Adrenal gland (tissue), 12 donors: ENCODE measurements around the gene VWF. TPM values are rescaled to one million over a fixed set of nuclear protein-coding genes. Genes with fewer than 3 reads are reported as not detected.

Experiments used
- DNase-seq, 7 donors: peaks; one replicate each; pipeline ENCODE4 v3.0.0-alpha.2; 2019 to 2020
- H3K27ac ChIP-seq, 5 donors: fragments of 200-600 bp; sonication (generic) in 4 of 5; 1 replicate in 3 of 5; 2 replicates in 2 of 5; pipeline versions ENCODE4 v1.5.1 to v1.8.0; 2016 to 2020; ENCODE audit warnings: mild to moderate bottlenecking in 1 of 5
- H3K27me3 ChIP-seq: fragments of 200-600 bp; 2 replicates; pipeline ENCODE4 v1.8.0; 2021
- H3K36me3 ChIP-seq, 2 donors: fragments of 200-600 bp; replicated peaks in 1 of 2; 1 replicate in 1 of 2; 2 replicates in 1 of 2; pipeline versions ENCODE4 v1.5.1 to v1.8.0; 2018 to 2022
- H3K4me1 ChIP-seq, 2 donors: fragments of 200-600 bp; replicated peaks in 1 of 2; 1 replicate in 1 of 2; 2 replicates in 1 of 2; pipeline versions ENCODE4 v1.5.1 to v1.8.0; 2018 to 2021
- H3K4me3 ChIP-seq, 4 donors: fragments of 200-600 bp; sonication (generic) in 3 of 4; one replicate each; pipeline ENCODE4 v1.5.1; 2016 to 2018
- H3K9me3 ChIP-seq, 3 donors: fragments of 200-600 bp; sonication (generic) in 1 of 3; replicated peaks in 1 of 3; 1 replicate in 2 of 3; 2 replicates in 1 of 3; pipeline versions ENCODE4 v1.5.1 to v1.8.0; 2016 to 2021
- CTCF ChIP-seq, 6 experiments: fragments of 450-650 bp in 4 of 6; fragments of 200-600 bp in 2 of 6; sonication (generic) in 1 of 6; IDR thresholded peaks; 1 replicate in 5 of 6; 2 replicates in 1 of 6; pipeline versions ENCODE4 v1.5.1 to v1.8.0; 2016 to 2021; ENCODE audit warnings: antibody characterized with exemption in 6 of 6, mild to moderate bottlenecking in 2 of 6, moderate library complexity in 1 of 6
- POLR2A ChIP-seq, 2 donors: fragments of 450-650 bp; IDR thresholded peaks; one replicate each; pipeline ENCODE4 v1.6.1; 2017; ENCODE audit warnings: antibody characterized with exemption in 2 of 2, mild to moderate bottlenecking in 2 of 2, moderate library complexity in 1 of 2
- WGBS, 4 donors: extraction: QIAGEN DNeasy Blood & Tissue Kit in 2 of 4; methylation state at CpG; one replicate each; pipeline versions ENCODE4 v1.1.5 to v1.1.7; 2013 to 2017; 5-methylcytosine and 5-hydroxymethylcytosine counted together
- intact Hi-C, 2 donors: fragments of 100-400 bp; cut with DNase I; formaldehyde crosslinking; loops; one replicate each; pipeline versions ENCODE4 v1.14.1 to v1.15.0; 2022 to 2023
- polyA plus RNA-seq, 3 donors: library from polyadenylated mRNA; stranded (reverse); fragments of 200-250 nt in 2 of 3; fragments of 350-450 nt in 1 of 3; fragmentation: Illumina TruSeq in 1 of 3; extraction: RNeasy Lipid Tissue Mini Kit (QIAGEN cat#74804) in 1 of 3; gene quantifications; one replicate each; pipeline ENCODE4 v1.2.3, GENCODE V29; 2013 to 2014
- total RNA-seq, 9 donors: library from RNA; depleted of rRNA in 4 of 9; stranded (reverse); fragments of >200 nt in 4 of 9; fragments of 120-200 nt in 1 of 9; fragmentation: NEBNext Ultra II Directional in 1 of 9; extraction: Animal tissue kit (Norgen Biotek cat#: 25700) in 1 of 9; gene quantifications; one replicate each; pipeline versions ENCODE4 v1.1.0 to v1.2.4, GENCODE V29; 2013 to 2023
- donor health status: healthy with polysubstance abuse.
- donor health status: Bipolar disorder and iron deficiency.
- donor health status: DM: yes; HTN: yes; CAD: no.
- donor health status: DM: no; HTN: no; CAD: no.
- donor health status: DM: no; HTN: no; CAD: no.
- donor health status: DM: yes; HTN: yes; CAD: no.

VWF gene
- total and polyA plus RNA-seq, 12 donors = 2.0 to 60.1 (median 36.2) TPM

- H3K9me3 ChIP-seq = no peaks in the 10 kb centered on the region
- 76 to 87% (median 85%) methylated on average over 3 to 4 of the region's 4 CpGs for WGBS, 4 donors
- no peaks in the 10 kb centered on the region for H3K4me1 ChIP-seq
- H3K27me3 ChIP-seq = no peaks in the 10 kb centered on the region
- H3K27ac ChIP-seq = no peak overlapping the region
- intact Hi-C loops = no loop called here
- TF ChIP-seq POLR2A (IDR thresholded peaks at IDR 0.05) (no peak), CTCF (IDR thresholded peaks at IDR 0.05) (no peak)
- H3K36me3 ChIP-seq = no peaks in the 10 kb centered on the region
- H3K4me3 ChIP-seq = no peak overlapping the region
- DNase-seq = no peak
Measured at GRCh38 chr12:5960783-5961182, 163.7 kb downstream of the VWF start.

GRCh38 chr12:5956987-5957386, 167.5 kb downstream of the VWF start:
- Histone ChIP-seq H3K4me1 (no peaks in the 10 kb centered on the region), H3K4me3 (no peak overlapping the region), H3K27me3 (peaks cover 6% of the 10 kb centered on the region), H3K27ac (no peak overlapping the region), H3K36me3 (no peaks in the 10 kb centered on the region), H3K9me3 (no peaks in the 10 kb centered on the region)
- no peak for TF ChIP-seq POLR2A (IDR thresholded peaks at IDR 0.05)
- TF ChIP-seq CTCF (IDR thresholded peaks at IDR 0.05) = no peak
- intact Hi-C loops = no loop called here
- DNase-seq = no peak
- 83 to 91% (median 88%) methylated on average over 5 of the region's 5 CpGs for WGBS, 4 donors

DNA sequence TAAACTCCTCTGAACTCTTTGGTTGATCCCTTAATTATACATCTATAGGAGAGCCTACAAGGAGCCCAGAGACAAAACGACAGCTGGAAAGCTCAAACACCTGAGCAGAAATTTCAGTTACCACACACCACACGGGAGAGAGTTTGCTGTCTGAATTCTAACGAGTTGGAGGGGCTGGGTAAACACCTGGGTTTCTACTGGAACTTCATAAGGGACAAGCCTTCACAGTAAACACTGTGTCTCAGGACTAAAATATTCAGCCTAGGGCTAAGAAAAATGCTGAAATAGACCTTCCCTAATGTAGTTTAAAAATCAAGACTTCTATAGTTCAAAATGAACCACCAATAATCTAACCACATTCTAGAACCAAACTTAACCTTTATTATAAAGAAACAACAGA, 169.8 kb downstream of the VWF start:
- no peak for DNase-seq
- H3K27ac ChIP-seq = no peak overlapping the region
- no peaks in the 10 kb centered on the region for H3K36me3 ChIP-seq
- WGBS, 4 donors = 16 to 44% (median 24%) methylated on average over 3 of the region's 3 CpGs
- H3K27me3 ChIP-seq = peaks cover 10% of the 10 kb centered on the region
- H3K9me3 ChIP-seq = no peaks in the 10 kb centered on the region
- no peak for TF ChIP-seq CTCF (IDR thresholded peaks at IDR 0.05)
- TF ChIP-seq POLR2A (IDR thresholded peaks at IDR 0.05) = no peak
- intact Hi-C loops = no loop called here
- no peaks in the 10 kb centered on the region for H3K4me1 ChIP-seq
- no peak overlapping the region for H3K4me3 ChIP-seq

DNA sequence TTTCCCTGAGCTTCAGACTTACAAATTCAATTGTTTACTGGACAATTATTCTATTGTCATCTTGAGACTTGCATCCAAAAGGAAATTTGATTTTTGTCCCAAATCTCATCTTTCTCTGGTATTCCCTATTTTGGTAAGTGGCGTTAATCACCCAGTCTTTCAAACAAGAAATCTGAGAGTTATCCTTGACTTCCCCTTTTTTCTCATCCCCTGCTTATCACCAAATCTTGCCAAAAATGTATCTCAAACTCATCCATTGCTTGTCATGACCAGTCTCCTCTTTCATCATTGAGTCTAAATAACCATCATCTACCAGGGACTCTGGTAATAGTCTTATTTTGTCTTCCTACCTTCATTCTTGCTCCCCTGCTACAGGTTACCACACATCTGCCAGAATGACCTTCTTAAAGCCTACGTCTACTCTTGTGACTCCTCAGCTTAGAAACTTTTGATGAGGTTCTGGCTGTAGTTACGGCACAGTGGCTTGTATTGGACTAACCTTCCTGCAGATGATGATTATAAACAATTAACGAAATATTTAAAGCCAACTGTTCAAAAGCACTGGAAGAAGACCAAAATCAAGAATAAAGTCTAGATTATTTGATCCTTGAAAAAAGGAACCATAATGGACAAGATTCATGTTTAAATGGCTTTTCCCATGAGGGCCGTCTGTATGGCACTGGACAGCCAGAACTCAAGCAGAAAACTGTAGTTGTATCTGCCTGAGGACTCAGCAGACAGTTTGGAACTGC, 170.5 kb downstream of the VWF start:
- Histone ChIP-seq H3K27ac (no peak overlapping the region), H3K36me3 (no peaks in the 10 kb centered on the region), H3K9me3 (no peaks in the 10 kb centered on the region), H3K4me1 (no peaks in the 10 kb centered on the region), H3K4me3 (no peak overlapping the region), H3K27me3 (peaks cover 15% of the 10 kb centered on the region)
- TF ChIP-seq CTCF (IDR thresholded peaks at IDR 0.05) = no peak
- TF ChIP-seq POLR2A (IDR thresholded peaks at IDR 0.05) = no peak
- intact Hi-C loops = no loop called here
- no peak for DNase-seq
- 64 to 74% (median 69%) methylated on average over 5 of the region's 5 CpGs for WGBS, 4 donors
